Tongue (tissue), 2 donors: Measurements from ENCODE around the gene DLK2. TPM values are rescaled to one million over a fixed set of nuclear protein-coding genes. Genes with fewer than 3 reads are reported as not detected.

Experiments
- DNase-seq: peaks from one replicate; pipeline ENCODE4 v3.0.0-alpha.2; 2015
- total RNA-seq: library from RNA; depleted of rRNA; stranded (reverse); fragments of >200 nt; gene quantifications from one replicate; pipeline ENCODE4 v1.2.3, GENCODE V29; 2014

Gene DLK2
- total RNA-seq, 1 donor from 2014 or later: 5.2 TPM

DNA sequence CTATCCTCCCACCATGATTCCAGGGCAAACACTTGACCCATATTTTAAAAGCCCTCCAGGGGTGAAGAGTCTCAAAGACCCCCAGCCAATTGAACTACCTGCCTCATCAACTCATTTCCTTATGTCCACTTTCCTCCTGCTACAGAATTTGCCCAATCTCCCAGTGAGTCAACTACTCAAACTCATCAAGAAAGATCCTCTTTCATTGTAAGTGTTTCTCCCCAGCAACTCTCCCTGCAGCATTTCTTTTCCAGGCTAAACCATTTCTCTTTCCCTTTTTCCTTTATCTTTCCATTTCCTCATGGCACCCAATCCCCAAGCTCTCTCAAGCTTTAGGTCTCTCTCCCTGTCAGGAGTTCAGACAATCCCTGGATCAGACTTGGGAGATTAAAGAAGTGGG lies 1.5 kb downstream of the DLK2 start:
- no peak for DNase-seq

DNA sequence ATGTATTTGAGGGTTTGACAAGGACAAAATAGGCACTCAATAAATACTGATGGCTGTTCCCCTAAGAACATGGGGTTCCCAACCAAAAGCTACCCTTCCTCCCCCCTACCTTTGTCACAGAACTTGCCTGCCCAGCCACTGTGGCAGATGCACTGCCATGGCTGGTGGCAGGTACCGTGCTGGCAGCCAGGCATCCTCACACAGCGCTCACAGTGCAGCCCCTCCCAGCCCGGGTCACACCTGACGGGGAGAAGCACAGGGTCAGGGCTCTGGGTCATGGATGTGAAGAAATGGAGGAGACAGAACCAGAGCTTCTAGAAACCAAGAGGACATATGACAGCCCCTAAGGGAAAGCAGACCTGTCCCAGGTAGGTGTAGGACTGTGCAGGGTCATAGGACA lies 2.5 kb downstream of the DLK2 start:
- no peak for DNase-seq

DNA sequence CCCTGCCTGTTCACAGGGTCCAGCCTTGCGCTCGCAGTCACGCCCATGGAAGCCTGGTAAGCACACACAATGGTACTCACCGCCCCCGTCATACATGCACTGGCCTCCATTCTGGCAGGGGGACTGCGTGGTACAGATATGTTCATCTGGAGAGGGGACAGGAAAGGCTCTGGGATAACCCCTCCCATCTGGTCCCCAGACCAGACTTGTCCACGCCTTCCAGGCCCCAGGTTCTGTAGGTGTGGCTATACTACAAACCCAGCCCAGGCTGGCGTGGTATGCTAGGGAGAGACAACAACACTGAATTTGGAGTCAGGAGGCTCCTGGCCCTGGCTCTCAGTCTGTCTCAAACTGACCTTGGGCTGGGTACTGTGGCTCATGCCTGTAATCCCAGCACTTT lies 3.4 kb downstream of the DLK2 start:
- no peak for DNase-seq

DNA sequence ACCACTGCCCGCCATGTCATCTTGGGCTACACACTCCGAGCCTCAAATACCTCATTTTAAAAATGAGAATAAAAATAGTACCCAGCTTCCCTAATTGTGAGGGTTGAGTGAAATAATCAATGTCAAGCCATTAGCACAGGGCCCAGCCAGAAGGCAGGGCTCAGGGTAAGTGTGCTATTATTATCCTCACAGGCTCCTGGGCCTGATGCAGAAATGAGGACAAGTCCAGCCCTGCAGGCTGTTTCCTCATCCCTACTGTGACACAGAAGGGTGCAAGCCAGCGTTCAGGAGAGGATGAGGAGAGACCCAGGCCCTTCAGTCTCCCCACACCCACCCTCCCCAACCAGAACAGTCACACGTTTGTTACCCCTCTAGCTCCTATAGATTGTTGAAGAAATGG lies 4.0 kb downstream of the DLK2 start:
- DNase-seq: no peak

DNA sequence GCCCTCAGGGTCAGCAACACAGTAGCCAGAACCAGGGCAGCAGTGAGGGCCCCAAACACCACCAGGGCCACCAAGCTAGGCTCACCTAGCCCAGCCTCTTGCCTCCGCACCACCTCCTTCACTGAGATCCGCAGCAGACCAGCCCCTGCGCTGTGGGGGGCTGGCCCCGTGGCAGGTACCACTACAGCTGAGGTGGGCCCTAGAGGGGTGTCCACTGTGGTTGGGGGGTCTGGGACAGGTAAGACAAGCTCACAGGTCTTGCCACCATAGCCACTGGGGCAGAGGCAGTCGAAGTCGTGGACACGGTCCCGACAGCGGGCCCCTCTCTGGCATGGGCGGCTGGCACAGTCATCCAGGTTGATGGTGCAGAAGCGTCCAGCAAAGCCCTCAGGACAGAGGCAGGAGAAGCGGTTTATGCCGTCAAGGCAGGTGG lies 4.6 kb downstream of the DLK2 start:
- no peak for DNase-seq

DNA sequence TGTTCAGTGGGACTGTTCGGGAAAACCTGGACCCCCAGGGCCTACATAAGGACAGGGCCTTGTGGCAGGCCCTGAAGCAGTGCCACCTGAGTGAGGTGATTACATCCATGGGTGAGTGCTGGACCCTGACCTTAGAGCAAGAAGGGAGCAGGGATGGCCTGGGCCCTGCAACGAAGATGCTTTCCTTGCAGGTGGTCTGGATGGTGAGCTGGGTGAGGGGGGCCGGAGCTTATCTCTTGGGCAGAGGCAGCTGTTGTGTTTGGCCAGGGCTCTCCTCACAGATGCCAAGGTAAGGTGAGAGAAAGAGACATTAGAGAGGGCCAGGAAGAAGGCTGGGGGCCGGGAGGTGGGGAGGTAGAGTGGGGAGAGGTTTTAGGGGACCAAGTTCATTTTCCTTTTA lies 6.4 kb downstream of the DLK2 start:
- no peak for DNase-seq

DNA sequence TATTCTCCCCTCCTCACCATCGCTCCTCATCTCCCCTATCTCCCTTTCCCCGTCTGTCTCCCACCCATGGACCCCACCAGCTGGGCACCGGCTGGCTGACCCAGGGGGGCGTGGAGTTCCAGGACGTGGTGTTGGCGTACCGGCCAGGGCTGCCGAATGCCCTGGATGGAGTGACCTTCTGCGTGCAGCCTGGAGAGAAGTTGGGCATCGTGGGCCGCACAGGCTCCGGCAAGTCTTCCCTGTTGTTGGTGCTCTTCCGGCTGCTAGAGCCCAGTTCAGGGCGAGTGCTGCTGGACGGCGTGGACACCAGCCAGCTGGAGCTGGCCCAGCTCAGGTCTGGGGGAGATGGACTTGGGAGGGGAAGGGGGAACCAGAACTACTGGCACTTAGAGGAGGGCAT lies 7.7 kb downstream of the DLK2 start:
- DNase-seq: no peak

DNA sequence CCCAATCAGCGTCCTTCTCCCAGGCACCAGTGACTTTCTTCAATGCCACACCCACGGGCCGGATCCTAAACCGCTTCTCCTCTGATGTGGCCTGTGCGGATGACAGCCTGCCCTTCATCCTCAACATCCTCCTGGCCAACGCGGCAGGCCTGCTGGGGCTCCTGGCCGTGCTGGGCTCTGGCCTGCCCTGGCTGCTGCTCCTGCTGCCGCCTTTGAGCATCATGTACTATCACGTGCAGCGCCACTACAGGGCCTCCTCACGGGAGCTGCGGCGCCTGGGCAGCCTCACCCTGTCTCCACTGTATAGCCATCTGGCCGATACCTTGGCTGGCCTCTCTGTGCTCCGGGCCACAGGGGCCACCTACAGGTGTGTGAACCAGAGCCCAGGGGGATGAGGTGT lies 9.8 kb downstream of the DLK2 start:
- no peak for DNase-seq

DNA sequence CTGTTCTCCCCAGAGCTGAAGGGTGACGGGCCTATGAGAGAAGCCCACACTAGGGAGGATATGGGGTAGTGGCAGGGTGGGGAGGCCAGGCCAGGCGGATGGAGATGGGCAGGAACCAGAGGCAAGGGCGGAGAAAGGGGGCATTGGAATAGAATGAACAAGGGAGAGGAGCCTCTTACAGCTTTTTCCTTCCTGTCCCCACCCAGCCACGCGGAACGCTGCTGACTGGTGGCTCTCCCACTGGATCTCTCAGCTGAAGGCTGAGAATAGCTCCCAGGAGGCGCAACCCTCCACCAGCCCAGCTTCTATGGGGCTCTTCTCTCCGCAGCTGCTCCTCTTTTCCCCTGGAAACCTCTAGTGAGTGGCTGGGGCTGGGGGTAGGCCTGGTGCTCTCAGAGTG lies 10.8 kb downstream of the DLK2 start:
- no peak for DNase-seq

DNA sequence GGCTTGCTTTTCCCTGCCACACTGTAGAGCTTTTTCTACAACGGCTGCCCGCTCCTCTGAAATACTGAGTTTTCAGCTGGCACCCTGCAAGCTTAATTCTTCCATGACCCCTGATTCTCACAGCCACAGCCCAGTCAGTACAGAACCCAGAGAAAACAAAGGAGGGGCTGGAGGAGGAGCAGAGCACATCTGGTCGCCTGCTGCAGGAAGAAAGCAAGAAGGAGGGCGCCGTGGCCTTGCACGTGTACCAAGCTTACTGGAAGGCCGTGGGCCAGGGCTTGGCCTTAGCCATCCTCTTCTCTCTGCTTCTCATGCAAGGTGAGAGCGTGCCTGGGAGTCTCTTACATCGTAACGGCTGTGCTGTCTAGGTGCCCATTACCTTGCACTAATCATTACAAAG lies 11.3 kb downstream of the DLK2 start:
- DNase-seq: no peak

DNA sequence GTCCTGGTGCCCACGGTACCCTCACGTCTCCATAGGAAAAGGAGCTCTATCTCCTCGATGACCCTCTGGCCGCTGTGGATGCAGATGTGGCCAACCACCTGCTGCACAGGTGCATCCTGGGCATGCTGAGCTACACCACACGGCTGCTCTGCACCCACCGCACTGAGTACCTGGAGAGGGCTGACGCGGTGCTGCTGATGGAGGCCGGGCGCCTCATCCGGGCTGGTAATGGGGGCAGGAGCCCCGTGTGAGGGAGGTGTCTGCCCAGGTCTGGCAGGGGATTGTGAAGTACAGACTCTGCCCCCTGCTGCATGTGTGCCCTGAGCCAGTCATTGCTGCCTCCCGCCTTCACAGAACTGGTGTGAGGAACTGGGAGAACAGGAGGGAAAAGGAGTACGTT lies 12.4 kb downstream of the DLK2 start:
- DNase-seq: no peak

DNA sequence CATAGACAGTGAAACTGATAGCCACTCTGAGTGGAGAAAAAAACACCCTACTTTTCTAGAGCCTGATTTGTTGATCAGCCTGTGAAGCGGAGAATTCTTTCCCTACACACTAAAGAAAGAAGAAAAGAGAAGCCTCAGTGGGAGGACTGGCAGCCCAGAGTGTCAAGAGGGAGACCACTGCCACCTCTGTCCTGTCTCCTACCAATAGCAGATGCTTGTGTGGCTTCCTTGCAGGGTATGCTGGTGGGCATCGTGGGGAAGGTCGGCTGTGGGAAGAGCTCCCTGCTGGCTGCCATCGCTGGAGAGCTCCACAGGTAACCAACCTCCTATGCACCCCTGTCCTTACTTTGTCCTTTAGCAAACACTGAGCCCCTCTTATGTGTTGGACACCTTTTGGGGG lies 17.6 kb downstream of the DLK2 start:
- DNase-seq: no peak

DNA sequence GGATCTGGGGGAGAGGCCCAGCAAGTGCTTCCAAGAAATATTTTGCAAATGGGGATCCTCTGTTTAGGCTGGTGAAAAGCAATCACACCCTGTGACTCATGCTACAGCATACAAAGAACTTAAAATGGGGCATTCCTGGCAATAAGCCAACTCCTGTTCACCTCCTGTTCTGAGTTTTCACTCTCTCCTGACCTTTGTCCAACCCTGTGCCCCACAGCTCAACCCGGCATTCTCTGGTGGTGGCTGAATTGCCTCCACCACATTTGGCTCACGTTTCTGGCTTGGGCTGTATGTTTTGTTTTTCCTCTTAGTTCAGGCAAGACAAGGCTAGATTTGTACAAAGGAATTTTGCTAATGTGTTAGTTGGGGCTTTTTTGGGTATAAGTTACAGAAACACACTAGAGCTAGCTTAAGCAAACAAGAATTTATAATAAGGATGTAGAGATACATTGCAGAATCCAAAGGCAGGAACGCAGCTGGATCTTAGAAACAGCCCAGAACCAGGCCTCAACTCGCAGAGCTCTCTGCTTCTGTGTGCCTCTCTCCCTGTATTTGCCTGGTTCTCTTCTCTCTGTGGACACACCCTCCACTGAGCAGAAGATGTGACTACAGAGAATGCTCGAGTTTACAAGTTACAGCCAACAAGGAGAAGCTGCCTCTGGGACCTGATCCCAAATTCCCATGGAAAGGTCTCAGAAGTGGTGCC lies 18.6 kb downstream of the DLK2 start:
- DNase-seq: peak; percentile 87

DNA sequence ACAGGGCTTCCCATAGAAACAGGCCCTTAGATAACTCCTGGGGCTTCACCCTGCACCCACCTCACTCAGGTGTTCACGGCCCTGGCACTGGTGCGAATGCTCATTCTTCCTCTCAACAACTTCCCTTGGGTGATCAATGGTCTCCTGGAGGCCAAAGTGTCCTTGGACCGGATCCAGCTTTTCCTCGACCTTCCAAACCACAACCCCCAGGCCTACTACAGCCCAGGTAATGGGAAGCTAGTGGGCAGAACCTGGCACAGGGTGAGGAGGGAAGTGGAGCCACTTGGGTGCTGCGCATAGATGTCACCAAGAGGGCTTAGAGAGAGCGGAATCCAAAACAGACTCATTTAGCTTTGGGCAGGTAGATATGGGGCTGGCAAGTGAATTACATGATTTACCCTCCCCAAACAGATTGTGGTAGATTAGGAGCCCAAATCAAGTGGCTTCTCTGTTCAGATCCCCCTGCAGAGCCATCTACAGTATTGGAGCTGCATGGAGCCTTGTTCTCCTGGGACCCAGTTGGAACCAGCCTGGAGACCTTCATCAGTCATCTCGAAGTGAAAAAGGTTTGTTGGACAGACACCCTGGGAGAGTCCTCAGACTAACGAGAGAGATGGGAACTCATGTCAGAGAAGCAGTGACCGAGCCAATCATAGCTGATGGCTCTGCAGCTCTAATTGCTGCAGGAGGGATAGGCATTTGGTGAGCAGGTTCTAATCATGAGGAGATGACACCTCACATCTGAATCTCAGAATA lies 19.5 kb downstream of the DLK2 start:
- no peak for DNase-seq

DNA sequence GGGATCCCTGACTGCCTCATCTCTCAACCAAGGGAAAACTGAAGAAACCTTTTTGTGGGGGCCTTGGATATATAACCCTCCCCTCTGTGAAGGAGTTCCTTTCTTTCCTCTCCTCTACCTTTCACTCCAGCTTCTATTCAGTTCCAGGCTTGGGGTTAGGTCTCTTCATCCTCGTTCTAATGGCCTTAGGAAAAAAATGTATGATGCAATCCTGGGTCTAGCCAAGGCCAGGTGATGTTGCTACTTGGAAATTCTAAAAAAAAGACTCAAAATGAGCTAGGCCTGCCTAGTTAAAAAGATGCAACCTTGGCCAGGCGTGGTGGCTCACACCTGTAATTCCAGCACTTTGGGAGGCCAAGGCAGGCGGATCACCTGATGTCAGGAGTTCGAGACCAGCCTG lies 20.4 kb downstream of the DLK2 start:
- DNase-seq: no peak

DNA sequence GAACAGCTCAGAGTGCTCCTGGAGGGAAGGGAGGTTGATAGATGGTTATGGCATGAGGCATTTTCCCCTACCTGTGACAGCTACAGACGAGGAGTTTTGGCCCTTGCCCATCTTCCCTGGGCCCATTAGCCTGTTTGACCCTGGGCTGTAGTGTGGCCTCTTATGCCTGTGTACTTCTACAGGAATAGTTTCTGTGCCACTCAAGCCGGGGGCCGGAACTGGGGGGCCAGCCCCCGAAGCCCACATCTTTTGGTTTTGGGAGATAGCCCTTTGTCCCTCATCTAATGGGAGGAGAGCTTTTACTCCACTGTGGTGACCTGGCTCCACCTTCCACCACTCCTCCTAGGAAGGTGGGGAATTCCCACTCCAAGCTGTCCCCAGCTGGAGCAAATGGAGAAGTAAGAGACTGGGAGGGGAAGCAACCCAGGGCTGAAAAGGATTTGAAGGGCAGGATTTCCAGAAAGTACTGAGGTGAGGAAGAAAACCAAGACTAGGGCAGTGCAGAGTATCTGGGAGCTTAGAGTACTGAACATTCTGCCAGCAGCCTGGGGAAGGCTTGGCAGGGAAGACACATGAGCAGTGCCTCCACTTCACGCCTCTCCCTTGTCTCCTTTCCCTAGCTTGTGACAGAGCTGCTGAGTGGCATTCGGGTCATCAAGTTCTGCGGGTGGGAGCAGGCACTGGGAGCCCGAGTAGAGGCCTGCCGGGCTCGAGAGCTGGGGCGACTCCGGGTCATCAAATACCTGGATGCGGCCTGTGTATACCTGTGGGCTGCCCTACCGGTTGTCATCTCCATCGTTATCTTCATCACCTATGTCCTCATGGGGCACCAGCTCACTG lies 21.1 kb downstream of the DLK2 start:
- no peak for DNase-seq

DNA sequence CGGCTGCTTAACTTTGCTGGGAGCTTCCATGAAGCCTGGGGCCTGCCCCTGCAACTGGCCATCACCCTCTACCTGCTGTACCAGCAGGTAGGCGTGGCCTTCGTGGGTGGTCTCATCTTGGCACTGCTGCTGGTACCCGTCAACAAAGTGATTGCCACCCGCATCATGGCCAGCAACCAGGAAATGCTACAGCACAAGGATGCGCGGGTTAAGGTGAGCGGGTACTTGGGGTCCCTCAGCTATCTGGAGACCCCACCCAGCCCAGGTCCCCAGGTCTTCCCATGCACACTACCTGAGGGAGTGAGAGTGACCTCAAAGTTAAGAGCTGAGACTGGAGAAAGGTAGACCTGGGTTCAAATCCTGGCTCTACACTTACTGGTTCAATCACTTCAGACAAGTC lies 22.2 kb downstream of the DLK2 start:
- DNase-seq: no peak

DNA sequence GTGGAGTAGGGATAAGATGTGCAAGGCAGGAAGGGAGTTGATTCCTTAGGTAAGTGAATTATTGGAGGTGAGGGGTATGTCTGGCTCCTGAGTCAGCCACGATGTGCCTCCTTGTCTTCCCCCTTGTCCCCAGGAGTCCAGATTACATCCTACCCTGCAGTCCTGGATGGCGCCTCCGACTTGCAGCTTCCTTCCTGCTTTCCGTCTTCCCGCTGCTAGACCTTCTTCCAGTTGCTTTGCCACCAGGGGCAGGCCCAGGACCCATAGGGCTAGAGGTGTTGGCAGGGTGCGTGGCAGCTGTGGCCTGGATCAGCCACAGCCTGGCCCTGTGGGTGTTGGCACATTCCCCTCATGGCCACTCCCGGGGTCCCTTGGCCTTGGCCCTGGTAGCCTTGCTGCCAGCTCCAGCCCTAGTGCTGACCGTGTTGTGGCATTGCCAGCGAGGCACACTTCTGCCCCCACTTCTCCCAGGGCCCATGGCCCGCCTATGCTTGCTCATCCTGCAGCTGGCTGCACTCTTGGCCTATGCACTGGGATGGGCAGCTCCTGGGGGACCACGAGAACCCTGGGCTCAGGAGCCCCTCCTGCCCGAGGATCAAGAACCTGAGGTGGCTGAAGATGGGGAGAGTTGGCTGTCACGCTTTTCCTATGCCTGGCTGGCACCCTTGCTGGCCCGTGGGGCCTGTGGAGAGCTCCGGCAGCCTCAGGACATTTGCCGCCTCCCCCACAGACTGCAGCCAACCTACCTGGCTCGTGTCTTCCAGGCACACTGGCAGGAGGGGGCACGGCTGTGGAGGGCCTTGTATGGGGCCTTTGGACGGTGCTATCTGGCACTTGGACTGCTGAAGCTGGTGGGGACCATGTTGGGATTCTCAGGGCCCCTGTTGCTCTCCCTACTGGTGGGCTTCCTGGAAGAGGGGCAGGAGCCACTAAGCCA lies 23.1 kb downstream of the DLK2 start:
- DNase-seq: no peak

DNA sequence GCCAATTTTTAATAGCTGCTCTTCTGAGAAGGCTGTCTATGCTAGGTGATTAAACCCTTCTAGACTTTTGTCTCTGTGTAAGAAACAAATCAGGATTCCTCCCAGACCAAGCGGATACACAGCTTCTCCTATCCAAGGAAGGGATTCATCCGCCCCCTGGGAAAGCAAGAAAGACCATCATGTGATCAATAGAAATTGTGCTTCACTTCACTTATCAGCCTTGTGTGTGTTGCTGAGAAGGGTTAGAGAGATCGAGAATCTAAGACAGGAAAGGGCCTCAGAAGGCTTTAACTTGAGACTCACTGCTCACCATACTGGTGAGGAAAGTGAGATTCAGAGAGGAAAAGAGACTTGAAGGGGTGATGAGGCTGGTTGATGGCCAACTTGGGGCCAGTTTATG lies 26.5 kb downstream of the DLK2 start:
- DNase-seq: no peak

DNA sequence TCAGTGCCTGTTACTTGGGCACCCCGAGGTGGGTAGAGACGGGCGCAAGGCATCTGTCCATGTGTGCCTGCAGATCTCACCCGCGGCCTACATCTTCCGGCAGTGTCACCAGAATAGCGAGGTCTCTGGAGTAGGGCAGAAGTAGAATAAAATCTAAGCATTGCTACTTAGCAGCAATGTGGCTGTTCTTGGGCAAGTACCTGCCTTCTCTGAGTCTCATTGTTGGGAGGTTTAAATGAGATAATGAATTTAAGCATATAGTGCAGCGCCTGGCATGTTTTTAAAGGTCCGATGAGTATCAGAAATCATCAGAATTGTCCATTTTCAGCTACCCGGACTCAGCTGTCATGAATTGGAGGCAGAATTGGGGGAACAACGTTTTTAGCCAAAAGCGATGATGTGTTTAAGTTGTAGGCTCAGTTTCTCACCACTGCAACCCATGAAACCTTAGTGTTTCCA lies 27.2 kb downstream of the DLK2 start:
- no peak for DNase-seq

DNA sequence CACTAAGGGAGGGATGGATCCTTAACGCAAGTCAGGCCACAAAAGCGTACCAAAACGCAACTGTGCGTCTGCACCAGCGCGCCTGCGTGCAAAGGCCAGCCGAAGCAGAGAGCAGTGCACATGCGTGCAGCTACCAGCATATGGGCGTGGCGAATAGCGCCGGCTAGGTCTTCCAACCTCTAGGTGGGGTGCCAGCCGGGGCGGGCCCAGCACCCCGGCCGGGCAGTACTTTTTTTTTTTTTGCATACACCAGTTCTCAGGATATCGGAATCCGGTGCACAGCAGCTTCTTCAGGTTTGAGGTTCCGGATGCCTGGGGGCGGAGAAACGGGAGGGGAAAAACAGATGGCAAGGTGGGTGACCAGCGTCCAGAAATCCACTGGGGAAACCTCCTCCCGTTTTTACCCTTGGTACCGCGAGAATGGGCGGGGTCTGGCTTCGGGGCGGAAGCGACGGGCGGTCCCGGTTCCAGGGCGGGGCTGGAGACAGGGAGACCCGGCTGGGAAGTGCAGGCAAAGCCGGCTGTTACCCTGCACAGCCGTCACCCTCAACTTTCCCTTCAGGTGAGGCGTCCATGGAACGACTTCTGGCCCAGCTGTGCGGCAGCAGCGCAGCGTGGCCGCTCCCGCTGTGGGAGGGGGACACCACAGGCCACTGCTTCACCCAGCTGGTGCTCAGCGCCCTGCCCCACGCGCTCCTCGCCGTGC lies 27.8 kb downstream of the DLK2 start, which contains the start of gene ABCC10:
Gene ABCC10, plus strand, starts transcription at position 136 of the 706 bp plus-strand sequence. Its CDS starts 438 bp downstream, at position 574.
- peak; percentile 98 for DNase-seq
